PC-3 (cell line): ENCODE data around the gene DENND4B. TPM values are rescaled to one million over a fixed set of nuclear protein-coding genes. Genes with fewer than 3 reads are reported as not detected.
A peak's percentile ranks its signal among the peaks of the same experiment; 100 is the strongest.

ENCODE experiments used
- ATAC-seq: fragments of 200-7000 bp; cut with Tn5 transposase; 2 replicates; pipeline ENCODE4 v1.9.1; 2020; ENCODE audit warnings: mild to moderate bottlenecking, moderate library complexity
- BruUV-seq: library from RNA; stranded (reverse); fragments of 400-500 nt; replicated peaks from 2 replicates; lab custom pipeline; 2021; lab: Mats Ljungman, UMichigan
- CTCF ChIA-PET: fragments of 300-600 bp; sonication (Branson Sonifier 250); formaldehyde crosslinking; loops from one replicate; lab custom pipeline; 2022; ENCODE audit warnings: antibody characterized with exemption; lab: Charles Lee
- POLR2A ChIA-PET: fragments of 300-600 bp; sonication (Branson Sonifier 250); formaldehyde crosslinking; loops from one replicate; lab custom pipeline; 2022; ENCODE audit warnings: antibody characterized with exemption; ENCODE audit not compliant: unreplicated experiment; lab: Charles Lee
- DNase-seq: peaks from one replicate; pipeline ENCODE4 v3.0.0-alpha.2; 2015
- H2AFZ ChIP-seq: fragments of 300-600 bp; sonication (generic); 2 replicates; pipeline ENCODE4 v1.6.0; 2016; ENCODE audit warnings: antibody characterized with exemption, low read length
- H3F3A ChIP-seq: fragments of 300-600 bp; sonication (generic); one replicate; pipeline ENCODE4 v1.6.0; 2017; ENCODE audit warnings: antibody characterized with exemption, low read length, control low read depth, mild to moderate bottlenecking; ENCODE audit not compliant: unreplicated experiment
- H3K27ac ChIP-seq: fragments of 300-600 bp; sonication (generic); 2 replicates; pipeline ENCODE4 v1.5.1; 2016; ENCODE audit warnings: mild to moderate bottlenecking, low read length
- H3K27me3 ChIP-seq: fragments of 300-600 bp; sonication (generic); 2 replicates; pipeline ENCODE4 v1.6.1; 2016; ENCODE audit warnings: low read length, mixed read lengths
- H3K36me3 ChIP-seq: fragments of 300-600 bp; sonication (generic); 2 replicates; pipeline ENCODE4 v1.6.1; 2016; ENCODE audit warnings: low read depth, mixed run types, low read length, mixed read lengths
- H3K4me1 ChIP-seq: fragments of 300-600 bp; sonication (generic); 2 replicates; pipeline ENCODE4 v1.5.1; 2016; ENCODE audit warnings: low read length; ENCODE audit not compliant: insufficient read depth
- H3K4me2 ChIP-seq: fragments of 300-600 bp; sonication (generic); 2 replicates; pipeline ENCODE4 v1.6.0; 2016; ENCODE audit warnings: low read length
- H3K4me3 ChIP-seq: fragments of 300-600 bp; sonication (generic); 2 replicates; pipeline ENCODE4 v1.5.1; 2016; ENCODE audit warnings: mild to moderate bottlenecking, low read length, mixed read lengths
- H3K79me2 ChIP-seq: fragments of 300-600 bp; sonication (generic); 2 replicates; pipeline ENCODE4 v1.6.1; 2017; ENCODE audit warnings: low read length, mixed read lengths
- H3K9ac ChIP-seq: fragments of 300-600 bp; sonication (generic); 2 replicates; pipeline ENCODE4 v1.6.0; 2016; ENCODE audit warnings: mild to moderate bottlenecking, low read length
- H3K9me2 ChIP-seq: fragments of 300-600 bp; sonication (generic); replicated peaks from 2 replicates; pipeline ENCODE4 v1.6.1; 2016; ENCODE audit warnings: mixed run types, low read length, mixed read lengths
- H3K9me3 ChIP-seq: fragments of 300-600 bp; sonication (generic); 2 replicates; pipeline ENCODE4 v1.6.1; 2016; ENCODE audit warnings: low read length, mixed read lengths
- H4K20me1 ChIP-seq: fragments of 300-600 bp; sonication (generic); 2 replicates; pipeline ENCODE4 v1.6.1; 2016; ENCODE audit warnings: low read length, mixed read lengths
- EZH2 ChIP-seq: fragments of 300-600 bp; sonication (generic); IDR thresholded peaks from one replicate; pipeline ENCODE4 v1.6.1; 2017; ENCODE audit warnings: antibody characterized with exemption, mild to moderate bottlenecking, low read length; ENCODE audit not compliant: unreplicated experiment
- EZH2phosphoT487 ChIP-seq: fragments of 300-600 bp; sonication (generic); IDR thresholded peaks from 2 replicates; pipeline ENCODE4 v1.6.1; 2018; ENCODE audit warnings: mild to moderate bottlenecking, antibody characterized with exemption, low read length, borderline replicate concordance
- intact Hi-C: fragments of 100-400 bp; cut with micrococcal nuclease; formaldehyde crosslinking; loops from 2 replicates; pipeline ENCODE4 v1.9.0; 2023
- total RNA-seq: library from RNA; depleted of rRNA; stranded (reverse); fragments of >200 nt; gene quantifications from 2 replicates; pipeline ENCODE4 v1.2.3, GENCODE V29; 2014
- TF ChIP-seq, protein P1 (sequence below): fragments of 300-600 bp; sonication (generic); conservative IDR thresholded peaks from 2 replicates; pipeline ENCODE4 v1.5.1; 2017; ENCODE audit warnings: antibody characterized with exemption, low read depth, mild to moderate bottlenecking, low read length

DENND4B gene
- total RNA-seq, 1 experiment from 2014 or later, result 27.3 TPM

DNA sequence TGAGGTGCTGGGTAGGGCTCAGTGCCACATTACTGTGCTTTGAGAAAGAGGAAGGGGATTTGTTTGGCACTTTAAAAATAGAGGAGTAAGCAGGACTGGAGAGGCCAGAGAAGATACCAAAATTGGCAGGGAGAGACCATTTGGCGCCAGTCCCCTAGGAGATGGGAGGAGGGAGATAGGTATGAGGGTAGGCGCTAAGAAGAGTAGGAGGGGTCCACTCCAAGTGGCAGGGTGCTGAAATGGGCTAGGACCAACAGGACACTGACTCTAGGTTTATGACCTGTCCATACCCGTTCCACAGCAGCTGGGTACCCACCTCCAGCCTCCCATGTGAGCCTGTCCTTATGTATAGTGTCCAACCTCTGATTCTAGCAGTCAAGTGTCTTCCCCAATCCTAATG, 12.9 kb upstream of the DENND4B start:
- Histone ChIP-seq H3K4me2 (no peak overlapping the region), H2AFZ (no peak overlapping the region), H3K4me3 (no peak overlapping the region), H3K27me3 (no peaks in the 10 kb centered on the region), H3F3A (peaks cover 7% of the 10 kb centered on the region), H4K20me1 (peaks cover 10% of the 10 kb centered on the region), H3K27ac (no peak overlapping the region), H3K9me3 (no peaks in the 10 kb centered on the region), H3K36me3 (peaks cover 3% of the 10 kb centered on the region; the same call in 1 of the 2 replicates), H3K4me1 (peaks cover 41% of the 10 kb centered on the region), H3K9ac (no peak overlapping the region), H3K79me2 (peaks cover 62% of the 10 kb centered on the region), H3K9me2 (no peaks in the 10 kb centered on the region)
- DNase-seq (no peak), ATAC-seq (no peak)
- ChIA-PET POLR2A (no interaction called here), CTCF (no interaction called here)
- intact Hi-C loops, result no loop called here
- no TSS peak for BruUV-seq
- TF ChIP-seq, protein P1, sequence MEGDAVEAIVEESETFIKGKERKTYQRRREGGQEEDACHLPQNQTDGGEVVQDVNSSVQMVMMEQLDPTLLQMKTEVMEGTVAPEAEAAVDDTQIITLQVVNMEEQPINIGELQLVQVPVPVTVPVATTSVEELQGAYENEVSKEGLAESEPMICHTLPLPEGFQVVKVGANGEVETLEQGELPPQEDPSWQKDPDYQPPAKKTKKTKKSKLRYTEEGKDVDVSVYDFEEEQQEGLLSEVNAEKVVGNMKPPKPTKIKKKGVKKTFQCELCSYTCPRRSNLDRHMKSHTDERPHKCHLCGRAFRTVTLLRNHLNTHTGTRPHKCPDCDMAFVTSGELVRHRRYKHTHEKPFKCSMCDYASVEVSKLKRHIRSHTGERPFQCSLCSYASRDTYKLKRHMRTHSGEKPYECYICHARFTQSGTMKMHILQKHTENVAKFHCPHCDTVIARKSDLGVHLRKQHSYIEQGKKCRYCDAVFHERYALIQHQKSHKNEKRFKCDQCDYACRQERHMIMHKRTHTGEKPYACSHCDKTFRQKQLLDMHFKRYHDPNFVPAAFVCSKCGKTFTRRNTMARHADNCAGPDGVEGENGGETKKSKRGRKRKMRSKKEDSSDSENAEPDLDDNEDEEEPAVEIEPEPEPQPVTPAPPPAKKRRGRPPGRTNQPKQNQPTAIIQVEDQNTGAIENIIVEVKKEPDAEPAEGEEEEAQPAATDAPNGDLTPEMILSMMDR, result no peak

DNA sequence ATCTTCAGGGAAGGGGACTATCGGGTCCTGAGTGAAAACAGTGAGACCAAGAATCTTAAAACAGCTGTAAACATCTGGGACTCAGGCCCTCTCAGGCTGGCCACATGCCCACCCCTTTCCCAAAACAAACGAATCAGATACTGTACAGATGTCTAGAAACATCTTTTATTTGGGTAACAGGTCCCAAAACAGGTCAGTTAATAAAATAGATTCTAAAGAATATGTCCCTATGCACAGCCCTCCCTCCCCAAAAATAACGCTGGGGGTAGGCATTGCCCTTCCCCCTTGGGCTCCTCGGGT, 12.4 kb upstream of the DENND4B start:
- Histone ChIP-seq H3K4me1 (peaks cover 41% of the 10 kb centered on the region), H3K27ac (no peak overlapping the region), H3K9me3 (no peaks in the 10 kb centered on the region), H2AFZ (no peak overlapping the region), H3K27me3 (no peaks in the 10 kb centered on the region), H3K4me2 (peak overlapping the region; percentile 83), H3K9ac (no peak overlapping the region), H4K20me1 (peaks cover 10% of the 10 kb centered on the region), H3F3A (peaks cover 7% of the 10 kb centered on the region), H3K79me2 (peaks cover 64% of the 10 kb centered on the region), H3K4me3 (peak overlapping the region; percentile 97; the same call in 1 of the 2 replicates), H3K9me2 (no peaks in the 10 kb centered on the region), H3K36me3 (peaks cover 3% of the 10 kb centered on the region; the same call in 1 of the 2 replicates)
- no peak for DNase-seq
- ATAC-seq, result no peak
- ChIA-PET CTCF (no interaction called here), POLR2A (interaction anchor here (0.6 to 0.8 kb wide), 3 partner anchors 12 to 31 kb away, joined by 4 to 5 read pairs (median 4); partner anchors contain the start of genes JTB and RPS27)
- intact Hi-C loops, result loop anchor here (1.0 kb wide), 2 partner anchors 13 to 18 kb away; partner anchors contain the start of genes DENND4B and JTB
- BruUV-seq, result no TSS peak
- TF ChIP-seq EZH2phosphoT487, result no peak

DNA sequence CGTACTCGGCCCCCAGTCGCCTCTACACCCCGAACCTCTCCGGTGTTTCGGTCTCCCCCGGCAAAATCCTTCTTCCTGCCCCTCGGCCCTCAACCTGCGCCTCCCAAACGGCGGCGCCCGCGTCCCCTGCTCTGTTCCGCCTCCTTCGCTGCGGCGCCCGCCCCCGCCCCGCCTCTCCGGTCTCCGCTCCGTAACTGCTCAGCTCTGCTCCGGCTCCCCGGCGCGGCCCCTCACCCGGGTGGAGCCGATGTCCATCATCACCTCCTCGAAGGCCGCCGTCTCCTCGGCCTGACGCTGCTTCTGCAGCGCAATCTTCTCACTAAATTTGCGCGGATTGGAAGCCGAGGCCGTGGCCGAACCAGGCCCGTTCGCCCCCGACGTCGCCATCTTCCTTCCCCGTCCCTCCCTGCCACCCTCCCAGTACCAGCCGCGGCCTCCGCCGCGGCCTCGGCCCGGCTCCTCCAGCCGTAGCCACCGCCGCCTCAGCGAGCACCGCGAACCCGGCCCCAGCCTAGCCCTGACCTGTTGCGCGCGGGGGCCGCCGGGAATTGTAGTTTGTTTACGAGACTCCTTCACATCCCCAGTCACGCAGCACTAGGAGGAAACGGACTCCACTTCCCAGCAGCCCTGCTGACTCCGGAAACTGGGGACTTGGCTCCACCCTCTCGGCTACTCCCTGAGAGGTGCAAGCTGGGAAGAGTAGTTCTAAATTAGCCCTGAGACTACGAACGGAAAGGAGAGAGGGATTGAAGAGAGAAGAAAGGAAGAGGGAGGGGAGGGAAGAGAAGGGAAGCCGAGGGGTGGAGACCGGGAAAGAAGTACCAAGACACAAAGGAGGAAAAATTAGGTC, 11.8 kb upstream of the DENND4B start, which contains the start of gene CRTC2:
CRTC2 (minus strand) TSS at position 502 of the 850 bp plus-strand sequence; CDS start at position 387, 115 bp downstream.
- no peaks in the 10 kb centered on the region for H3K27me3 ChIP-seq
- no peaks in the 10 kb centered on the region for H3K9me2 ChIP-seq
- peaks cover 70% of the 10 kb centered on the region for H3K79me2 ChIP-seq
- no peak for TF ChIP-seq EZH2phosphoT487
- TF ChIP-seq, protein P1, result peak; percentile 31; the same call in 1 of the 2 replicates
- no peak for TF ChIP-seq EZH2
- peak within 1 kb of the TSS; percentile 36 for H3K27ac ChIP-seq
- peak within 1 kb of the TSS; percentile 97 for H3K4me3 ChIP-seq
- CTCF ChIA-PET, result interaction anchor here (1.0 kb wide), 1 partner anchor 12 kb away, joined by 3 read pairs; the partner anchor contains the start of gene DENND4B
- H3F3A ChIP-seq, result peaks cover 7% of the 10 kb centered on the region
- peak within 1 kb of the TSS; percentile 83 for H3K4me2 ChIP-seq
- ATAC-seq, result peak; percentile 79
- no peaks in the 10 kb centered on the region for H3K9me3 ChIP-seq
- H4K20me1 ChIP-seq, result peaks cover 10% of the 10 kb centered on the region
- peak within 1 kb of the TSS; percentile 88 for H3K9ac ChIP-seq
- peaks cover 41% of the 10 kb centered on the region for H3K4me1 ChIP-seq
- BruUV-seq, result no TSS peak
- H2AFZ ChIP-seq, result peak within 1 kb of the TSS; percentile 96
- intact Hi-C loops, result loop anchor here (1.0 kb wide), 2 partner anchors 12 to 19 kb away; partner anchors contain the start of genes DENND4B and JTB
- POLR2A ChIA-PET, result interaction anchor here (0.6 to 0.8 kb wide), 4 partner anchors 12 to 54 kb away, joined by 4 to 11 read pairs (median 4); partner anchors contain the start of genes JTB and RPS27
- peaks cover 5% of the 10 kb centered on the region; the same call in 1 of the 2 replicates for H3K36me3 ChIP-seq
- DNase-seq, result peak; percentile 99
